HuH-7 (cell line): ENCODE measurements around the gene EEF1AKMT3.
A peak's percentile ranks its signal among the peaks of the same experiment; 100 is the strongest.
"Not testable (repeated sequence)": the region's sequence is repeated elsewhere in the genome, so short reads cannot be mapped to it uniquely, and the experiment has no call there.

ENCODE experiments used
- DNase-seq: peaks from one replicate; pipeline ENCODE4 v3.0.0; 2011; ENCODE audit warnings: low spot score

The EEF1AKMT3 gene

DNA sequence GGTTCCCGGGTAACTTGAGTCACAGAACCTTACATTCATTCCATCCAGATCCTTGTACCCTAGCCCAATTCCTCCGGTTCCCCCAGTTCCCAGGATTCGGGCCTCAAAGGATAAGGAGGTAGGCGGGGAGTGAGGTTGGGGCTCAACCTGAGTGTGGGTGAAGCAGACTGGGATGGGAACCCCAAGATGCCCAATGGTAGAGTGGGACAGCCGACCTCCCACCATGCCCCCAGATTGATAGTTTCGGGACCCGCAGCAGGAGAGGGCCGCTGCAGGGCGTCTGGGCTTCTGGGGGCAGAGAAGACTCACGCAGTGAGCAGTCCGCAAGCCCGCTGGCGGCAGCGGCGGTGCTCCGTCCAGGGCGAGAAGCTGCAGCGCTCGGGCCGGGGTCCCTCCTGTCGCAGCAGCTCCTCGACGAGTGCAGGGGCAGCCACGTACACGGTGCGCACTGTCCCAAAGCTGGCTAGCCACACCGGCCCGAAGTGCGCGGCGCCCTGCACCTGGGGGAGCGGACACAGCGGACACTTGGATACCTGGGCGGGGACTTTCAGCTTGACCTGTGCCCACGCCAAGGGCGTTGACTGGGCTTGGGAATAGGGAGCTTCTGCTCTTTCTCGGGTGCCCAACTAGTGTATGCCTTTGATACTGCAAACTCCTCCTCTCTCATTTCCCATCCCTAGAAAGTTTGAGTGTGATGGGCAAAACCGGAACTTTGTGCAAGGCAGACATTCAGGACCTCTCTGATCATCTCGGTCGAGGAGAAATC, 6.5 kb upstream of the EEF1AKMT3 start:
- DNase-seq, result no peak

DNA sequence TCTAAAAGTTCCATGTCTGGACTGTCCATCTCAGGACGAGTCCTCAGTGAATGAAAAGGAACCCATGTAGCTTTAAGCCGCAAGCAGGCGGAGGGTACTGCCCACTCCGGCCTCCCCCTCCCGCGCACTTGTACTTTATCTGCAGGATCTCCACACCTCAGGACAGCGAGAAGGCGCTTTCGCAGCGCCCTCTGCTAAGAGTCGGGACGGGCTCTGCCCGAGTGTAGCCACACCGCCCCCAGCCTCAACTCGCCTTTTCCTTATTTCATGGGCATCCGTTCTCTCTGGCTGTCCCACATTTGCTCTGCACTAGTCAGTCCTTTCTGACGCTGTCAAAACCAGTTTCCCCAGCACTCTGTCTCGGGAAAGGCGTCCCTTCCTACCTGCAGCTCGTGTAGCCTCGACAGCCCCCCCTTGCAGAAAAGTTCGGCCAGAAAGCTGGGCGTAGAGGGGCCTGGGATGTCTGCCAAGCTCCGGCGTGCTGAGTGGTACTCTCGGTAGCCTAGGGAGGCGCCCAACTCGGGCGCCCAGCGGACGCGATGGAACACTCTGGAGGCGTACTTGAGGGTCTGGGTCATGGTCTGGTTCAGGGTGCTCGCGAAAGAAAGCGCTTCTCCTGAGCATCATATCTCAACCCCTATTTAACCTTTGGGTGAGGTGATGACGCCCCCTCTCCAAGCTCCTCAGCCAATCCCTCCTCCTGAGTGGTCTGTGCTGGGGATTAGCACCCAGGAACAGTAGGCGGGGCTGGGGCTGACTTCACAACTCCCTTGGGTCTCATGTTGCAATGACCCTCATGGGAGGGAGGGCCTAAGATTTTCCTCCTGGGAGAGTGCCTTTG, 5.7 kb upstream of the EEF1AKMT3 start, which contains the start of gene CYP27B1:
CYP27B1 (minus strand) TSS at position 615 of the 841 bp plus-strand sequence; CDS start at position 578, 37 bp downstream.
- DNase-seq, result no peak

DNA sequence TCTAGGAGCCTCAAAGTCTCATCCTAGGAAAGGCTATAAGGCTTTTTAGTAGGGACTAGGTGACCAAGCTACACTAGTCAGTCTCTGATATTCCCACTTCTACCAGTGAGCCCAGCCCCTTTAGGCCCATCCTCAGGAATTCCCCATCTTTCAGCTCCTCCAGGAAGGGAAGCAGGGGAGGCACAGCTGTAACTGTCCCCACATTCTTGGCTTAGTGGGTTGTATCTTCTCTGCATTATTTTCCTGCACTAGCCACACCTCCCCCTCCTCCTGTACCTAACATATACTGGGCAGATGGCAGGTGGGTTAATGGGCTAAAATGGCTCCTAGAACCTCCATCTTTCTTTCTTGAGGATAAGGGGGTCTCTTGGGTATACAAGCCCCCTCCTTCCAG, 5.1 kb upstream of the EEF1AKMT3 start:
- DNase-seq, result no peak

DNA sequence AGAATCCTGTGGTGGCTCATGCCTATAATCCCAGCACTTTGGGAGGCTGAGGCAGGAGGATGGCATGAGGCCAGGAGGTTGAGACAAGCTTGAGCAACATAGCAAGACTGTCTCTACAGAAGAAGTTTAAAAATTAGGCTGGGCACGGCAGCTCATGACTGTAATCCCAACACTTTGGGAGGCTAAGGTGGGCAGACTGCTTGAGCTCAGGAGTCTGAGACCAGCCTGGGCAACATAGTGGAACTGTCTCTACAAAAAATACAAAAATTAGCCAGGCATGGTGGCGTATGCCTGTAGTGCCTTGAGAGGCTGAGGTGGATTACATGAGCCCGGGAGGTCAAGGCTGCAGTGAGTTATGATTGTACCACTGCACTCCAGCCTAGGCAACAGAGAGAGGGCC, 4.5 kb upstream of the EEF1AKMT3 start:
- no peak for DNase-seq

DNA sequence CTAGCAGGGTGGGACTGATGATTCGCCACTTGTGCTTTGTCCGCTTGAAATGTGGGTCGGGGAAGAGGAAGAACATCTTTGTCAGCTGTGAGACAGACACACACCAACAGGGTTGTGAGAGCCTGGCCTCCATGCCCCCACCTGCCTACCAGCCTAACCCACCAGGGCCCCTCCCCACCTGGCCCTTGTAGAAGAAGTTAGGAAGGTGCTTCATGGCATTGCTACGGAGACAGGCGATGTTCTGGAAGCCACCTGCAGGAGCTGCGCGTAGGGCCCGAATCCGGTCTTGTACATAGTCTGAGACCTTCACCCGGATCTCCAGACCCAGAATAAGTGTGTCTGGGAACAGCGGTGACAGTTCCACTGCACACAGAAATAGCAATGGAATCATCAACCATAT, 2.8 kb upstream of the EEF1AKMT3 start:
- no peak for DNase-seq

DNA sequence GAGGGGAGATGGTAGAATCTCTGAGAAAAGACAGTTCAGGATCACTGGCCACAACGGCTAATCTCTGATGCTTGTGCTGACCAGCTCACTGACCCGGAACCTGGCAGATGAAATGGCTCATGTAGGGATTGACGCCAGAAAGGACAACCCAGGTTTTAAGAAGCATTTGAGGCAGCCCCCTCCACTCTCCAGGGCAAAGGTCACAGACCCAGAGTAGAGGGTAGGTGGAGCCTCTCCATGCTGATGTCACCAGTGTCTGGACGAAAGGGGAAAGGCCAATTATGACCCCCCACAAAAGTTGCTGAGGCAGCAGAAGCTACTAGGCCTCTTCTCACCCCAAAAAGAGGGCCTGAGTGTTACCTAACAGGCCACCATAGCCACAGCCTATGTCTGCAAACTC, 1.7 kb upstream of the EEF1AKMT3 start:
- no peak for DNase-seq

DNA sequence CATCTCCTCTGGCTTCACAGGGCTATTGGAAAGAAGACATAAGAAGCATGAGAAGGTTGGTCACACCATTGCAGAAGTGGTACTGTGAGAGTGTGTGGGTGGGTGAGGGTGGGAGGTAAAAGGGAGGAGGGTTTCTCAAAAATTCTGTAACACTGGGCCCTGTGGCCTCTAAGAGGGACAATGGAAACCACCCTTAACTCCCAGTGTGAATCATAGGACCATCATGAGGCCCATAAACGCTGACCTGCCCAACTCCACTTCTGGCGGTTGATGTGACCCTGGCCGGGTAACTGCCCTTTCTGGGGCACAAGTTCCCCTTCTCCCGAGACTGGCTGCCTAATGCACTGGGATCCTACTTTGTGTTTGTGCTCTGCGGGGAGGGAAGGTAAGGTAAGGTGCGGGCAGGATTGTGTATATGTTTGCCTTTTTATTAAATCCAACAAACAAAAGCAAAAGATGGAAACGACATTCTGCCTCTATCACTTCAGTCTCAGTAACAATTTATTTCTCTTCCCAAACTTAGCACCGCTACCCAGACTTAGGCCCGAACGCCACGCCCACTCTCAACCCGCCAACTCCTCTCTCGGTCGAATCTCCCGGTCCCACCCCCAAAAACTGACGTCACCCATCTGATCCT, 1.1 kb upstream of the EEF1AKMT3 start:
- peak; percentile 97 for DNase-seq

DNA sequence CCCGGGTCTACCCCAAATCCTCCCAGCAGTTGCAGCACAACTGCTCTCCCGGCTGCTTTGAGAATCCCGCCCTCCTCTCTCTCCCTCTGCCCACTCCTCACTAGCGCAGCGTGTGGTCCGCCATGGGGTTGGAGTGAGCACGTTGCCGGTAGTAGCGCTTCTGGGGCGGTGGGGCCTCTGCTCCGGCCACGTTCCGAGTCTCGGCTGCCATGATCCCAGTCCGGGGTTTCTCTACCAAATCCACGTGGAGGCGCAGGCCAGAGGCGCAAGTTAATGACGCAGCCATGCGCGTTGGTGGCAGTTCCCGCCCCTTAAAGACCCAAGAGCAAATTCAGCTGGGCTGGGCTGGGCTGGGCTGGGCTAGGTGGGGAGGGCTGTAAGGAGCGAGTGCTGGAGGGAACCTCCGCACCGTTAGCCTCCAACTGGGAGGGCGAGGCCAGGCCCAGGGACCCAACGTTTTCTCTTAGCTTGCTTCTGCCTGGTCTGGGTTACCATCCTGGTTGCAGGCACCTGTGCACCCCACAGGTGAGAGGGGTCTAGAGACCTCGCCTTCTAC, 463 bp upstream of the EEF1AKMT3 start, which contains the start of gene METTL1:
METTL1 (minus strand) TSS at position 233 of the 556 bp plus-strand sequence; CDS start at position 211, 22 bp downstream.
- peak; percentile 96 for DNase-seq

DNA sequence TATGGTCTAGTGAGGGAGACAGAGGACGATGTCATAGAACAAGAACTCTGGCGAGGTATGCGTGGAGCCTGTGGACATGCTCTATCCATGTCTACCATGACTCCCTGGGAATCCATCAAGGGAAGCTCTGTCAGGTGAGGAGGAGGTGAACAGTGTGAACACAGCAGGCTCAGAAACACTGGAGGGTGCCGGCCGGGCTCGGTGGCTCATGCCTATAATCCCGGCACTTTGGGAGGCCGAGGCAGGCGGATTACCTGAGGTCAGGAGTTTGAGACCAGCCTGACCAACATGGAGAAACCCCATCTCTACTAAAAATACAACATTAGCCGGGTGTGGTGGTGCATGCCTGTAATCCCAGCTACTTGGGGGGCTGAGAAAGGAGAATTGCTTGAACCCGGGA, 2.2 kb downstream of the EEF1AKMT3 start:
- not testable (repeated sequence) for DNase-seq

DNA sequence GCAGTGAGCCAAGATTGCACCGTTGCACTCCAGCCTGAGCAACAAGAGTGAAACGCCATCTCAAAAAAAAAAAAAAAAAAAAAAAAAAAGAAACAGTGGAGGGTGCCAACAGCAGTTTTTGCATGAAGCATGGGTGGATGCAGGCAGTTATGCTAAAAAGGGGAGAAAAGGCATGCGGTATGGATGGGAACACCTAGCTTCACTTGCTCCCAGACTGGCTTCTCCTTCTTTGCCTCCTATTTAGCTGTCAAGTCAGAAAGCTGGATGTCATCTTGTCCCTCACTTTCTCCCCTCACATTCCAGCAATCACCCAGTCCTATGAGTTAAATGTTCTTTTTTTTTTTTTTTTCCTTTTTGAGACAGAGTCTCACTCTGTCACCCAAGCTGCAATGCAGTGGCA, 2.6 kb downstream of the EEF1AKMT3 start:
- no peak for DNase-seq

DNA sequence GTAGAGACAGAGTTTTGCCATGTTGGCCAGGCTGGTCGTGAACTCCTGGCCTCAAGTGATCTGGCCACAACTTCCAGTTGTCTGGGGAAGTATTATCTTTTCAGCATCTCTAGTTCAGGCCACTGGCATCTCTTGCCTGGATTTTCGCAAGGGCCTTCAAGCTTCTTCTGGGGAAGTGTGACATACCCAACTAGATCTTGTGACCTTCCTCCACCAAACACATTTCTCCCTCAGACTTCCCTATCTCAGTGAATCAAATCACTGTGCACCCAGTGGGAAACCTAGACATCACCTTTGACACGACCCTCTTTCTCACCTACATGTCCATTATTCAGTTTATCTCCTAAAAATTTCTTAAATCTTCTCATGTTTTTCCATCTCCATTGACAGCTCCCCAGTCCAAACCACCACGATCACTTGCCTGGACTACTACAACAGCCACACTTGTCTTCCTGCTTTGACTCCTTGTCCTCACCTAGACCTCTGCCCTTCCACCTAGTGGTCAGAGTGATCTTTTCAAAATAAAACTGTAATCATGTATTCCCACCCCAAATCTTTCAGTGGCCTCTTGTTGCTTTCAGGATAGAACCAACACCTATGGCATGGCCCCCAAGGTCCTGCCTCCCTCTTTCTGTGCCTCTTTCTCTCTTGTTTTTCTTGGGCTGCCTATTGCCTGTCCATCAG, 3.3 kb downstream of the EEF1AKMT3 start:
- no peak for DNase-seq

DNA sequence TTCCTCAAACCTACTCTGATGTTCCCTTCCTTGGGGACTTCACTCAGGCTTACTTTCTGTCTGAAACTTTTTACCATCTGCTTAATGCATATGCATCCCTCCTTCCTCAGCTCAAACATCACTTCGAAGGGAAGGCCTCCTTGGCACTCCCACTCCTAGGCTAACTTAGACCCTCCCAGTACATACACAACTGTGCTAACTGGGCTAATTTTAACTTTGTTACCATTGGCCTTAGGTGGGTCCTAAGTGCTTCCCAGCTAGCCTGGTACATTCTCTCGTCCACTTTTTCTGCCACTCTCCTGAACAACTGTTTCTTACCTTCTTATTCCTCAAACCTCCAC, 3.8 kb downstream of the EEF1AKMT3 start:
- DNase-seq, result no peak

DNA sequence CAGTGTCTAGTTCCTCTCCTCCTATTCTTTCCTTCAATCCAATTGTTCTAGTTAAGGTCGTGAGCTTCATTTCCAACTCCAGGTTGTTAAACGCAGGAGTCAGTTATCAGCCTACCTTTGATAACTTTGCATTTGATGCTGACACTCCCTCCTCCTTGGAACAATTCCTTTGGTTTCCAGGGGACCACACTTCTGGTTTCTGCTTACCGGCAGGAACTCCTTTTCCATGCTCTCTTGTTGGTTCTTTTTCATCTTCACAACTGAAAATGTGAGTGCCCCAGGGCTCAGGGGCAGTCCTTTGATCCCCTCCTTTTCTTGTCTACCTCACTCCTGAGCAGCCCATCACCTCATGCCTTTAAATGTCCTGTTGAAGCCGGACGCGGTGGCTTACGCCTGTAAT, 5.0 kb downstream of the EEF1AKMT3 start:
- no peak for DNase-seq

DNA sequence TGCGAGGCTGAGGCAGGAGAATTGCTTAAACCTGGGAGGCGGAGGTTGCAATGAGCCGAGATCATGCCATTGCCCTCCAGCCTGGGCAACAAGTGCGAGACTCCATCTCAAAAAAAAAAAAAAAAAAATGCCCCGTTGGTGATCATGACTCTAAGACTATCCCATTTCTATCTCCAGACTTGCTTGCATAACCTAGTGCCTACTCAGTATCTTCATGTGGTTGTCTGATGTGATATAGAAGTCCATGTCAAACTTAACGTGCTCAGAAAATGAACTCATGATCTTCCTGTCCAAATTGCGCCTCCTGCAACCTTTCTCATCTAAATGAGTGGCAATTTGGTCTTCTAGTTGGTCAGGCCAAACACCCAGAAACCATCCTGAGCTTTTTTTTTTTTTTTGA, 5.5 kb downstream of the EEF1AKMT3 start:
- DNase-seq, result no peak

DNA sequence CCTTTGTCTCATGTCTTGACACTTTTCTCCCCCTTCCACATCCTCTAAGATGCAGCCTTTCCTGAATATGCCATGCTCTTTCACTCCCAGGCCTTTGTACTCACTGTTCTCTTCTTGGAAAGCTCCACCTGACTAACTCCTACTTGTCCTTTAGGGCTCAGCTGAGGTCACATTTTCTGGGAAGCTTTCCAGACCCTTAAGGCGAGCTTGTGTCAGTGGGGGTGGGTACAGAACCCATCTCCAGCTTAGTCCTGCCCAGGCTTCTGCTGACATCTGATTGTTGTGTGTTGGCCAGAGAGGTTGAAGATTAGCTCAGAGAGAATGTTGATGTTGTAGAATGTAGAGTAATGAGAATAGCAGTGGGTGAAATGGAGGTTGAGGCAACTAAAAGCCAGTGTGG, 7.3 kb downstream of the EEF1AKMT3 start:
- DNase-seq, result no peak

DNA sequence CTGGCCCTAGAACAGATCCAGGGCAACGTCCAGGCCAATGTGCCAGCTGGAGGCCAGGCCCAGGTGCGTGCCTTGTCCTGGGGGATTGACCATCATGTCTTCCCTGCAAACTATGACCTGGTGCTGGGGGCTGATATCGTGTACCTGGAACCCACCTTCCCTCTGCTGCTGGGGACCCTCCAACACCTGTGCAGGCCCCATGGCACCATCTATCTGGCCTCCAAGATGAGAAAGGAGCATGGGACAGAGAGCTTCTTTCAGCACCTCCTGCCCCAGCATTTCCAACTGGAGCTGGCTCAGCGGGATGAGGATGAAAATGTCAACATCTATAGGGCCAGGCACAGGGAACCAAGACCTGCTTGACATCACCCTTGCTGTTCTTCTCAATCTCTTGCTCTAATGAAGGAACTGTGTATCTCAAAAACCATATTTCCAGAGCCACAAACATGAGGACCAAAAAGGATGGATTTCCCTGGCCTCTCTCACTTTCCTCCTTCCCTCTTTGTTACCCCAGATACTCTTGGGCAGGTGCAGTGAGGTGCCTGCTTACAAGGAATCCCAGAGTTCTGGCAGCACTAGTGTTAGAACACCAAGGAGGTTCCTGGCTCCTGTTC, 8.0 kb downstream of the EEF1AKMT3 start:
- DNase-seq, result no peak

DNA sequence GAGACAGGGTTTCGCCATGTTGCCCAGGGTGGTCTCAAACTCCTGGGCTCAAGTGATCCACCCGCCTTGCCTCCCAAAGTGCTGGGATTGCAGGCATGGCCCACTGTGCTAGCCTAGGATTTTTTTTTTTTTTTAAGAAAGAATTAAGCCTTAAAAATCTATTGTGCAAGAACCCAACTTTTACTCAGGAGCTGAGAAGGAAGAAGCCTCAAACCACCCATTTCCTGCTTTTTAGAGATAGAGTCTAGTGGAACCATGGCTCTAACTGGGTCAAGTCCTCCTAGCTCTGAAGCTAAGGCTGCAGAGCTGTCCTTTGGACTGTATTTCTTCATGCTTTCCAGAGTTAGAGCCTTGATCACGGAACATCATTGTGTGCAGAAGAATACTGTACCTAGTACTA, 8.8 kb downstream of the EEF1AKMT3 start:
- no peak for DNase-seq

DNA sequence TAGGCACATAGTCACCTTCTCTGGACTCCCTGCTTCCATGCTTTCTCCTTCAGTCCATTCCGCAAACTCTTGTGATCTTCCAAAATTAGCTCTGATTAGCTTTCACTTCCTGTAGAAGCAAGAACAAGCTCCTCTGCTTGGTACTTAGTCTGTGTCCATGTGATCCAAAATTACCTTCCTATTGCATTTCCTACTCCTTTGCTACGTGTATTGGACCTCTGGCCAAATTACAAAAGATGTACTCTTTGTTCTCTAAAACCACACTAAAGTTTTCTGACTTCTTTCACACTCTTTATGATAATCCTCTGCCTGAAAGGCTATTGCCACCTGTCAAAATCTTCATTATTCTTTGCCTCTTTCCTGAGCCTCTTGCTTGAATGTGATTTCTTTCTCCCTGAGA, 9.4 kb downstream of the EEF1AKMT3 start:
- no peak for DNase-seq

DNA sequence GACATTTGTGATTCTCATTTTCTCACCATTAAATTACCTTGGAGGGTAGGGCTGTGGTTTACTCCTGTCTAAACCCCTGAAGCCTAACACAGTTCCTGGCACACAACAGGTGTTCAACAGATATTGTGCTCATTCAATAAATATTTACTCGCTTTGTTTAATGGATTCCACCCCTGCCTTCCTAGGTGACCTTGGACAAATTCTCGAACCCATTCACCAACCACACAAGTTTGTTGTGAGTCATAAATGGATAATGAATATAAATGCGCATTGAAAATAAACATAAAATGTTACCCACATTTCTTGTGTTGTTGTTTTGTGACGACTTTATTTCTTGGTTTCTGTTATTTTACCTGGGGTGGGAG, 9.8 kb downstream of the EEF1AKMT3 start:
- DNase-seq, result no peak

DNA sequence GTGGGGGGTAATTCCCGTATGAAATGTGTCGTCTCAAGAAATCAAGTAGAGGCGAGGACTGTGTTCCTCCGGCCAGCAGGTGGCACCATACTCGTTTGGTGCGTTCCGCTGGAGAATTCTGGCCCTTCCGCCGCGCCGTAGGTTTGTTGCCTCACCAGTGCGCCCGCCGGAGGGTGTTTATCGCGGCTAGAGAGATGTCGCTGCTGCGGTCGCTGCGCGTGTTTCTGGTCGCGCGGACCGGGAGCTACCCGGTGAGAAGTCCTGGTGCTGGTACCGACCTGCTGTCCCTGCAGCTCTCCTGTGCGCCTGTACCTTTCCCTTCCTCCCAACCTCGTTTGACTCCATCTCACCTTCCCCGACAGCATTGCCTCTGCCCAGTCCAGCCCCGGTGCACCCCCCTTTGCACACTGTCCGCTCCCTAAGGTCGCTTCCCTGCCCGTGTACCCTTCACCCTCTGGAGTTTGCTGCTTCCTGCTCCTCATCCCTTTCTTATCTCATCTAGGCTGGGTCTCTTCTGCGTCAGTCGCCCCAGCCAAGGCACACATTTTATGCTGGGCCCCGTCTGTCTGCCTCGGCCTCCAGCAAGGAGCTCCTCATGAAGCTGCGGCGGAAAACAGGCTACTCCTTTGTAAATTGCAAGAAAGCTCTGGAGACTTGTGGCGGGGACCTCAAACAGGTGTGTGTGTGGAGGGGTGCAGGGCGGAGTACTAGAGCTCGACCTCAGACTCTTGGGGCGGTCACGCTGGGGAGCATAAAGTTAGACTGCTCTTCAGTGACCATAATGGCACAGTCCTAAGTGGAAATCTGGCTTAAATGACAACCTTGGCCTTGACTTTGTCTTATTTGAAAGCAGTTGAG, 10.4 kb downstream of the EEF1AKMT3 start, which contains the start of gene TSFM:
TSFM (plus strand) TSS at position 180 of the 858 bp plus-strand sequence; CDS start at position 195, 15 bp downstream.
- DNase-seq, result peak; percentile 79

DNA sequence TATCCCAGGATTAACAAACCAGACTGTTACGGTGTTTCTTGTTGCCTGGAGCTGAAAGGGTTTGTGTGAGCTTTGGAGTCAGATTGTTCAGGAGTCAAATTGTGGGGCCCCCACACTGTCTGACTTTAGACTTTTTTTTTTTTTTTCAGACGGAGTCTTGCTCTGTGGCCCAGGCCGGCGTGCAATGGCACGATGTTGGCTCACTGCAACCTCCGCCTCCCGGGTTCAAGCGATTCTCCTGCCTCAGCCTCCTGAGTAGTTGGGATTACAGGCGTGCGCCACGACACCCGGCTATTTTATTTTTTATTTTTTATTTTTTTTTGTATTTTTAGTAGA, 11.0 kb downstream of the EEF1AKMT3 start:
- no peak for DNase-seq
